ENCODE results near the gene COA7.

GRCh38 chr1:52657702-52658101 lies 40.4 kb downstream of the COA7 start:
- no peak for TF ChIP-seq EP300 (IDR thresholded peaks at IDR 0.05)
- TF ChIP-seq POLR2A (IDR thresholded peaks at IDR 0.05): no peak

Data from stomach (tissue), 4 donors.